Activated T-cell treated with anti-CD3 and anti-CD28 coated beads for 1 hour (primary cell): ENCODE data around the gene IGFL4.

Experiments used
- DNase-seq: peaks from one replicate; pipeline ENCODE4 v3.0.0-alpha.2; 2020; ENCODE audit warnings: low read depth

The IGFL4 gene

GRCh38 chr19:46020819-46021125 lies 20.0 kb downstream of the IGFL4 start:
- DNase-seq, result no peak

- DNase-seq, result no peak
Measured at GRCh38 chr19:46019270-46019669, 21.5 kb downstream of the IGFL4 start.

GRCh38 chr19:46018729-46019251 lies 22.0 kb downstream of the IGFL4 start:
- no peak for DNase-seq

DNA sequence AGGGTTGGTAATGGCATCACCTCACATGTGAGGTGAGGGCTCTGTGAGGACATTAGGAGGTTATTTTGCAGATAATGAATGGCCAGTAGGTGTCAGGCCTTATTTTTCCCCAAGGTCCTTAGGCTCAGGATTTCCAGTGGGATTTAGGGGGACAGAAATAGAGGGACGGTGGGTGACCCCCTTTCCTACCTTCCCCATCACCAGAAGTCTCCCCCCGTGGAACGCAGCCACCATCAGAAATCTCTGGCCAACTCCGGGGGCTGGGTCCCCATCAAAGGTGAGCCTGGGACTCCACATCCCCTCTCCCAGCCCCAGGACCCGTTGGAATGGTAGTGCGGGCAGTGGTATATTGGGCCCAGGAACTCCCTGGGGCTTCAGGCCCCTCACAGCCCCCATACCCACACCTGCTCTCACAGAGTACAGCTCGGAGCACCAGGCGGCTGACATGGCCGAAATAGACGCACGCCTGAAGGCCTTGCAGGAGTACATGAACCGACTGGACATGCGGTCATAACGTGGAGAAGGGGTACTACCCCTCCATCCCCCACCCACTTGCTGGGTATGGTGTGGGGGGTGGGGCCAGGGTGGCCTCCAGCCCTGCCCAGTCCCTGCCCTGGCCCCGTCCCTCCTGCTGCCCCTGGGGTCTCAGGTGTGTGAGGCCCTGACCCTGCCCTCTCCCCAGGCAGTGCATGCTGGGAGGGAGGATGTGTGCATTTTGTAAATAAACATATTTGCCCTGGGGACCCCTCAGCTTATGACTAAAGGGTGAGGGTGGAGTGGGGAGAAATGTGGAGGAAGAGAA lies 22.7 kb downstream of the IGFL4 start:
- DNase-seq, result no peak

DNA sequence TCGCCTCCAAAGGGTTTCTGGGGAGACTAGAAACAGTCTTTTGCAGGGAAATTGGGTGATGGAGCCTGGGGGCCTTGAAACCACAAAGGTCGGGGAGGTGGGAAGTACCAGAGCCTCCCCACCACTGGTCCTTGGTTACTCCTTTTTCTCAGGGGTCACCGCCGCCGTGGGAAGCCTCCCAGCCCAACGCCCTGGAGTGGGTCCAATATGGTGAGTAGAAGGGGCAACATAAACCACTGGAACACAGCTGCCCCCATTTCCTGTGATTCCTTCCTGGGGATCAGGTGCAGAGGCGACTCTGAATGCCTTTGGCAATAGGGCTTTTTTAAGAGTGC lies 23.7 kb downstream of the IGFL4 start:
- DNase-seq, result no peak

- peak; percentile 76 for DNase-seq
Measured at GRCh38 chr19:46016426-46017094, 24.2 kb downstream of the IGFL4 start.

DNA sequence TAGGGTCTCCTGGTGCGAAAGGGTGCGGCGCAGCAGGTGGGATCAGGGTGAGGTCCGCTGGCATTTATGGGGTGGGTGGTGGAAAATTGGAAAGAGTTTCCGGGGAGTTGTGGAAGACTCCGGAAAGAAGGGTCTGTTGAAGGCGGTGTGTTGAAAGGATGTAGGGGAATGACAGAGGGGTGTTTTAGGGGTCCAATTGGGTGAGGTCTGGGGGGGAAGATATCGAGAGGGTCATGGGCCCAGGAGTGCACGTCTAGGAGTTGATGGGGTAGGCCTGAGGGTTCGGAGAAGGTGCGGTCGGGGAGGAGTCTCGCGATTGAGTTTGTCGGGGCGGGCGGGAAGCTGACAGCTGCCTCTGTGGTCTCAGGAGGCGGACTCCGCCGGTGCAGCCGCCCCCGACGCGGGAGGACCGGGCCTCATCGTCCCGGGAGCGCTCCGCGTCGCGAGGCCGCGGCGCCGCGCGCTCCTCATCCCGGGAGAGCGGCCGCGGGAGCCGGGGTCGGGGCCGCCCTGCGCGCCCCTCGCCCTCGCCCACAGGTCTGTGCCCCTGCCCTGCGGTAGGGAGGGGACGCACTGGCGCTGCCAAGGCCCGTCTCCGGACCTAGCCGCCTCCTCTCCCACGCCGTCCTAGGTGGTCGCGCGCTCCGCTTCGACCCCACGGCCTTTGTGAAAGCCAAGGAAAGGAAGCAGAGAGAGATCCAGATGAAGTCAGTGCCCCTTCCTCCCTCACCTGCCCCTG lies 24.9 kb downstream of the IGFL4 start:
- DNase-seq, result peak; percentile 24

DNA sequence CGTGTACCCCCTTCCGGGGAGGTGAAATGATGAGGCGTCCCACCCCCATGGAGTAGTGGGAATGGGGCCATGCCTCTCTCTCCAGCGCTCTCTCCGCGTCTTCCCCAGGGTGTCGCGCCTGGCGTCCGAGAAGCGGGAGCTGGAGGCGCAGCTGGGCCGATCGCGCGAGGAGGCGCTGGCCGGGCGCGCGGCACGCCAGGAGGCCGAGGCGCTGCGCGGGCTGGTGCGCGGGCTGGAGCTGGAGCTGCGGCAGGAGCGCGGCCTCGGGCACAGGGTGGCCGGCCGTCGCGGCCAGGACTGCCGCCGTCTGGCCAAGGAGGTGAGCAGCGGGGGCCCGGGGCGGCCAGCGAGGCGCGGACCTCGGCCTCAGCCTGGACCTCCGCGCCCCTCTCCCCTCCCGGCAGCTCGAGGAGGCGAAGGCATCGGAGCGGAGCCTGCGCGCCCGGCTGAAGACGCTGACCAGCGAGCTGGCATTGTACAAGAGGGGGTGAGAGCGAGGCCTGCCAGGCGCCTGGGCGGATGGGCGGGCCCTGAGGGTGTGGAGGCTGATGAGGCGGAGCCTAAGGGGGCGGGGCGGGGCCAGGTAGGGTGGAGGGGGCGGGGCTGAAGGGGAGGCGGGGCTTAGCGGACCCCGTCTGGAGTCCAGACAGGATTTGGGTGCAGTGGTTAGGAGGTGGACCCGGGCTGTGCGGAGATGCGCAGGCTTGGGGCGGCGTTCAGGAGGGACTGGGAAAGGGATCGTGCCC lies 25.7 kb downstream of the IGFL4 start:
- DNase-seq, result peak; percentile 60

- no peak for DNase-seq
Measured at GRCh38 chr19:46014534-46014933, 26.3 kb downstream of the IGFL4 start.

DNA sequence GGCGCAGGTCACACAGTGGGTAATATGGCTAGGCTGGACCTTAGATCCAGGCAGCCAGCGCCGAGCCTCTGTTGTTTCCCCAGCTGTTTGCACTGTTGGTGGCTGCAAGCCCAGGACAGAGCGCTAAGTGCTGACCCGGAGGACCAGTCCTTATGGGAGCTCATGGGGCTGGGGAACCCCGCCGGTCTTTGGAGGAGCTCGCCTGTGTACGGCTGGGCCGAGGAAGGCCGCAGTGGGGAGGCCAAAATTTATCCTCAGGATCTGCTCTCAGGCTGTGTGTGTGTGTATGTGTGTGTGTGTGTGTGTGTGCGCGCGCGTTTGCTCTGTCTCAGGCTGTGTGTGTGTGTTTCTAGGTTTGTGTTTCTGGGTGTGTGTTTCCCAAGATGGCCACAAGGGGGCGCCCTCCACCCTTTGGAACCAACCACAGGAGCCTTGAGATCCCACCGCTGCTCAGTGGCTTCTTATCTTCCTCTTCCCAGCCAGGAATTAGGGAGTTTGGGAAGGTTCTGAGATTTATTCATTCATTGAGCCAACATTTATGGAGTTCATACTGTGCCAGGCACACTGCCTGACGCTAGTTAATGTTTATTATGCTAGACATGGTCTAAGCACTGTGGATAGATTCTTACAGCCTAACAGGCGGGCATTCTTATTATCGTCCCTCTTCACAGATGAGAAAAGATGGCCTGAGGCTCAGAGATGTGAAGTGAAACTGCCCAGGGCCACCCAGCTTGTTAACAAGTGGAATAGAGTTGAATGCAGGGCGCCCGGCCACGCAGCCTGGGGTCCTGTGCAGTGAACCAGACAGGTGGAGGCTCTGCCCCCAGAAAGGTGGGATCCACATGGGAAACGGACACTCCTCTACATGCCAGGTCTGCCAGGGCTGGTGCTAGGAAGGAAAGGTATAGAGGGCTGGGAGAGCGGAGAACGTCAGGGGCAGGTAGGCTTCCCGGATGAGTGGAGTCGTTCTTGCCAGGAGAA lies 31.0 kb downstream of the IGFL4 start:
- DNase-seq, result peak; percentile 65

GRCh38 chr19:46006411-46006810 lies 34.4 kb downstream of the IGFL4 start:
- no peak for DNase-seq

GRCh38 chr19:46002678-46003275 lies 38.0 kb downstream of the IGFL4 start:
- DNase-seq, result no peak

- peak; percentile 68 for DNase-seq
Measured at GRCh38 chr19:46000491-46001246, 40.1 kb downstream of the IGFL4 start.

GRCh38 chr19:45999653-46000121 lies 41.1 kb downstream of the IGFL4 start:
- no peak for DNase-seq

- DNase-seq, result no peak
Measured at GRCh38 chr19:45998834-45999233, 42.0 kb downstream of the IGFL4 start.

- no peak for DNase-seq
Measured at GRCh38 chr19:45996933-45997332, 43.9 kb downstream of the IGFL4 start.

DNA sequence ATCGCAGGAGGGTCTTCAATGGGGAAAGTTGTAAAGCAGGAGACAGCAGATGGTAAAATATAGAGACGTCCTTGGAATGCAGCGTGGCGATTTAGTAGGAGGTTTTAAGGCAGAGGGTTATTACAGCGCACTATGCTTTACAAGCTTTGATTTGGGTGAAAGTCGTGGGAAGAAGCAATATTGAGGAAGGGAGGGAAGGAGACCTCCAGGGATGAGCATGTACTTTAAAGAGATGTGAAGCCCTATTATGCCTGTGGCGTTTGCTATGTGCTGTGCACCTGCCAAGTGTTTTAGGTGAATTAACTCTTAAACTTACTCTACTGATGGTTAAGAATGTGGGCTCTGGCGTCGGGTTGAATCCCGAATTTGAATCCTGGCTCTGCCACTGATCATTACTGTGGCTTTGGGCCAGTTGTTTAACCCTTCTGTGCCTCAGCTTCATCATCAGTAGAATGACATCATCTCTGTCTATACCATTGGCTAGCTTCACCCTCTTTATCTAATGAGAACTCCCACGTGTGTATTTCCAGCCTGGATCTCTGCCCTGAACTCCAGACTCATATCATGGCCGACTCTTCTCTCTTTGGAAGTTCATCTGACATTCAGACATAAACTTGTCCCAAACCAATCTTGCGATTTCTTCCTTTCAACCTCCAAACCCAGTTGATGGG lies 45.0 kb downstream of the IGFL4 start:
- no peak for DNase-seq

GRCh38 chr19:45994998-45995714 lies 45.6 kb downstream of the IGFL4 start, which contains the start of gene CCDC61:
TSS of gene CCDC61 (plus strand) at chr19:45995467. CDS start at chr19:46003019, 7,552 bp downstream.
- DNase-seq, result peak; percentile 91
